ENCODE results near the gene MANSC1. TPM values are rescaled to one million over a fixed set of nuclear protein-coding genes. Genes with fewer than 3 reads are reported as not detected.
A peak's percentile ranks its signal among the peaks of the same experiment; 100 is the strongest.

MANSC1 gene
- total and polyA plus RNA-seq, 9 of the 15 experiments (the other 6 are each of a cell fraction or from before 2014, with no cell fraction given): 0.76 to 8.6 (median 3.1) TPM

DNA sequence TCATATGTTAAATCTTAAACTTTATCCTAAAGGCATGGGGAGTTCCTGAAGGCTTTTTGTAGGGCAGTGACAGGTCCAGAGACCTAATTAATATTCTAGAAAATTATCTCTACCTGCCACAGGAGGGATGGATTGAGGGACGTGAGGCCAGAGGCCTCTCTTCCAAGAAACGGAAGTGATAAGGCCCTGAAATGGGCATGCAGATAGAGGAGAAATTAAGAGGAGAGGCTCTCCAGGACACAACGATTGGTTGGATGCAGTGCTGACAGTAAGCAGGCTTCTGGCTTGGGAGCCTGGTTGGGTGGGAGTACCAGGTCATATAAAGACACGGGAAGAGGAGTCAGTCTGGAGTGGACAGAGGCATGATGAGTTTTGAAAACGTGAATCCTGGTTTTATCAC lies 3.8 kb upstream of the MANSC1 start (continued):
- TF ChIP-seq BRF1 (IDR thresholded peaks at IDR 0.05; ENCODE audit: borderline replicate concordance, extremely low read depth, insufficient read length) (no peak), GTF3C2 (IDR thresholded peaks at IDR 0.05; ENCODE audit: borderline replicate concordance, extremely low read depth, insufficient read length) (no peak), FOXK1 (CRISPR knock-in tag; IDR thresholded peaks at IDR 0.05; ENCODE audit: borderline replicate concordance) (no peak), ARHGAP35 (IDR thresholded peaks at IDR 0.05; ENCODE audit: partially characterized antibody) (no peak), NCOA1 (IDR thresholded peaks at IDR 0.05; ENCODE audit: low read depth) (no peak), ZFP36 (IDR thresholded peaks at IDR 0.05; ENCODE audit: low read depth, low read length, partially characterized antibody) (peak; percentile 77), ZNF830 (CRISPR knock-in tag; IDR thresholded peaks at IDR 0.05) (no peak), NR2C1 (IDR thresholded peaks at IDR 0.05) (no peak), NR2C1 (tag; IDR thresholded peaks at IDR 0.05) (no peak), CBX2 (IDR thresholded peaks at IDR 0.05; ENCODE audit: insufficient read depth, low read length, poor library complexity, severe bottlenecking) (no peak), HDAC3 (IDR thresholded peaks at IDR 0.05; ENCODE audit: borderline replicate concordance, partially characterized antibody) (no peak), ARID2 (IDR thresholded peaks at IDR 0.05) (no peak), SREBF1 (IDR thresholded peaks at IDR 0.05; ENCODE audit: borderline replicate concordance, low read depth, low read length) (no peak), PHB2 (IDR thresholded peaks at IDR 0.05; ENCODE audit: low read depth) (no peak), ZNF41 (CRISPR knock-in tag; conservative IDR thresholded peaks at IDR 0.05) (no peak), ZNF699 (CRISPR knock-in tag; IDR thresholded peaks at IDR 0.05; ENCODE audit: insufficient replicate concordance) (no peak), TRIM25 (IDR thresholded peaks at IDR 0.05; ENCODE audit: borderline replicate concordance) (no peak), ZNF134 (CRISPR knock-in tag; conservative IDR thresholded peaks at IDR 0.05) (no peak), PCBP2 (IDR thresholded peaks at IDR 0.05; ENCODE audit: low read depth, low read length, poor library complexity, severe bottlenecking) (no peak), CHCHD3 (CRISPR knock-in tag; IDR thresholded peaks at IDR 0.05) (no peak), ATF1 (CRISPR knock-in tag; IDR thresholded peaks at IDR 0.05) (no peak), ATF1 (tag; IDR thresholded peaks at IDR 0.05) (peak; percentile 23; the same call in 1 of the 2 replicates)
- TF ChIP-seq, protein P1, sequence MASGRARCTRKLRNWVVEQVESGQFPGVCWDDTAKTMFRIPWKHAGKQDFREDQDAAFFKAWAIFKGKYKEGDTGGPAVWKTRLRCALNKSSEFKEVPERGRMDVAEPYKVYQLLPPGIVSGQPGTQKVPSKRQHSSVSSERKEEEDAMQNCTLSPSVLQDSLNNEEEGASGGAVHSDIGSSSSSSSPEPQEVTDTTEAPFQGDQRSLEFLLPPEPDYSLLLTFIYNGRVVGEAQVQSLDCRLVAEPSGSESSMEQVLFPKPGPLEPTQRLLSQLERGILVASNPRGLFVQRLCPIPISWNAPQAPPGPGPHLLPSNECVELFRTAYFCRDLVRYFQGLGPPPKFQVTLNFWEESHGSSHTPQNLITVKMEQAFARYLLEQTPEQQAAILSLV (tag; IDR thresholded peaks at IDR 0.05): no peak
- TF ChIP-seq, protein P2, sequence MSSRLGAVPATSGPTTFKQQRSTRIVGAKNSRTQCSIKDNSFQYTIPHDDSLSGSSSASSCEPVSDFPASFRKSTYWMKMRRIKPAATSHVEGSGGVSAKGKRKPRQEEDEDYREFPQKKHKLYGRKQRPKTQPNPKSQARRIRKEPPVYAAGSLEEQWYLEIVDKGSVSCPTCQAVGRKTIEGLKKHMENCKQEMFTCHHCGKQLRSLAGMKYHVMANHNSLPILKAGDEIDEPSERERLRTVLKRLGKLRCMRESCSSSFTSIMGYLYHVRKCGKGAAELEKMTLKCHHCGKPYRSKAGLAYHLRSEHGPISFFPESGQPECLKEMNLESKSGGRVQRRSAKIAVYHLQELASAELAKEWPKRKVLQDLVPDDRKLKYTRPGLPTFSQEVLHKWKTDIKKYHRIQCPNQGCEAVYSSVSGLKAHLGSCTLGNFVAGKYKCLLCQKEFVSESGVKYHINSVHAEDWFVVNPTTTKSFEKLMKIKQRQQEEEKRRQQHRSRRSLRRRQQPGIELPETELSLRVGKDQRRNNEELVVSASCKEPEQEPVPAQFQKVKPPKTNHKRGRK (tag; IDR thresholded peaks at IDR 0.05): no peak

Data from K562 (cell line).